Gastroesophageal sphincter (tissue), 3 donors: ENCODE measurements around the gene CLDN20.

Experiments used
- EP300 ChIP-seq: sonication (generic); formaldehyde crosslinking; IDR thresholded peaks from one replicate; pipeline ENCODE4 v1.6.1; 2017; ENCODE audit warnings: antibody characterized with exemption, mild to moderate bottlenecking
- POLR2A ChIP-seq, 2 donors: fragments of 450-650 bp; IDR thresholded peaks; one replicate each; pipeline ENCODE4 v1.6.1; 2017; ENCODE audit warnings: antibody characterized with exemption in 2 of 2, mild to moderate bottlenecking in 2 of 2, moderate library complexity in 1 of 2
- POLR2AphosphoS5 ChIP-seq: sonication (generic); formaldehyde crosslinking; IDR thresholded peaks from one replicate; pipeline ENCODE4 v1.6.1; 2017; ENCODE audit warnings: antibody characterized with exemption
- TF ChIP-seq, protein P1 (sequence below), 4 experiments: fragments of 200-600 bp in 2 of 4; fragments of 450-650 bp in 2 of 4; sonication (generic) in 1 of 4; IDR thresholded peaks; one replicate each; pipeline ENCODE4 v1.5.1; 2017 to 2019; ENCODE audit warnings: antibody characterized with exemption in 4 of 4, mild to moderate bottlenecking in 2 of 4, moderate library complexity in 2 of 4

DNA sequence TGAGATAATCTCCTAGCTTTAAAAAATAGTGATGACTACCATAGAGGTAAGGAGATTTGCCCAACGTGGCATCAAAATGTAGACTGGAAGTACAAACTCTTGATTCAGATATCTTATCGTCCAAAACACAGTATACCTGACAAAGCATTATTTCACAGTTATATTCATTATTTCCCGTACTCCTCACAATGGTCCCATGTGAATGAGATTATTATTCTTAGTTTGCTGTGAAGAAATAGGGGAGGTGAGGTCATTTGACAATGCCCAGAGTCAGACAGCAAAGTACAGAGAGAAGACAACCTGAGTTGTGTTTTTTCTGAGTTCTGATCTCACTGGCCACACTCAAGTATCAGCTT, 51.7 kb downstream of the CLDN20 start:
- TF ChIP-seq, protein P1, sequence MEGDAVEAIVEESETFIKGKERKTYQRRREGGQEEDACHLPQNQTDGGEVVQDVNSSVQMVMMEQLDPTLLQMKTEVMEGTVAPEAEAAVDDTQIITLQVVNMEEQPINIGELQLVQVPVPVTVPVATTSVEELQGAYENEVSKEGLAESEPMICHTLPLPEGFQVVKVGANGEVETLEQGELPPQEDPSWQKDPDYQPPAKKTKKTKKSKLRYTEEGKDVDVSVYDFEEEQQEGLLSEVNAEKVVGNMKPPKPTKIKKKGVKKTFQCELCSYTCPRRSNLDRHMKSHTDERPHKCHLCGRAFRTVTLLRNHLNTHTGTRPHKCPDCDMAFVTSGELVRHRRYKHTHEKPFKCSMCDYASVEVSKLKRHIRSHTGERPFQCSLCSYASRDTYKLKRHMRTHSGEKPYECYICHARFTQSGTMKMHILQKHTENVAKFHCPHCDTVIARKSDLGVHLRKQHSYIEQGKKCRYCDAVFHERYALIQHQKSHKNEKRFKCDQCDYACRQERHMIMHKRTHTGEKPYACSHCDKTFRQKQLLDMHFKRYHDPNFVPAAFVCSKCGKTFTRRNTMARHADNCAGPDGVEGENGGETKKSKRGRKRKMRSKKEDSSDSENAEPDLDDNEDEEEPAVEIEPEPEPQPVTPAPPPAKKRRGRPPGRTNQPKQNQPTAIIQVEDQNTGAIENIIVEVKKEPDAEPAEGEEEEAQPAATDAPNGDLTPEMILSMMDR (IDR thresholded peaks at IDR 0.05), result no peak
- no peak for TF ChIP-seq POLR2AphosphoS5
- TF ChIP-seq POLR2A (IDR thresholded peaks at IDR 0.05), result no peak
- no peak for TF ChIP-seq EP300
